Measurements from ENCODE around the gene STATH.

GRCh38 chr4:69965628-69966027, 30.1 kb upstream of the STATH start, which contains the start of gene CSN2:
- TF ChIP-seq EZH2 (IDR thresholded peaks at IDR 0.05; ENCODE audit: borderline replicate concordance, low read depth, low read length, poor library complexity, severe bottlenecking) = no peak
- no peak for TF ChIP-seq CTCF (conservative IDR thresholded peaks at IDR 0.05; ENCODE audit: low read depth, low read length)

Measured in A673 (cell line).